GM23338 (cell line): ENCODE results near the gene EYA2. TPM values are rescaled to one million over a fixed set of nuclear protein-coding genes. Genes with fewer than 3 reads are reported as not detected.

Source experiments
- ATAC-seq: fragments of 200-7000 bp; cut with Tn5 transposase; 3 replicates; pipeline ENCODE4 v1.9.1; 2020
- DNase-seq: peaks from one replicate; pipeline ENCODE4 v3.0.0-alpha.2; 2015; ENCODE audit warnings: low spot score
- H2AFZ ChIP-seq: fragments of 200-600 bp; sonication (generic); 2 replicates; pipeline ENCODE4 v1.8.0; 2016; ENCODE audit warnings: antibody characterized with exemption, mild to moderate bottlenecking, moderate library complexity
- H3F3A ChIP-seq: fragments of 200-600 bp; sonication (generic); replicated peaks from 2 replicates; pipeline ENCODE4 v1.8.0; 2017; ENCODE audit warnings: antibody characterized with exemption, mixed run types, low read depth
- H3K27ac ChIP-seq: fragments of 200-600 bp; sonication (generic); 2 replicates; pipeline ENCODE4 v1.6.1; 2016; ENCODE audit warnings: low read depth
- H3K27me3 ChIP-seq: fragments of 200-600 bp; sonication (generic); 2 replicates; pipeline ENCODE4 v1.8.0; 2016; ENCODE audit warnings: mild to moderate bottlenecking, mixed run types, moderate library complexity; ENCODE audit not compliant: insufficient read depth
- H3K36me3 ChIP-seq: fragments of 200-600 bp; sonication (generic); 2 replicates; pipeline ENCODE4 v1.8.0; 2016; ENCODE audit warnings: mild to moderate bottlenecking; ENCODE audit not compliant: insufficient read depth
- H3K4me1 ChIP-seq: fragments of 200-600 bp; sonication (generic); 2 replicates; pipeline ENCODE4 v1.8.0; 2016; ENCODE audit warnings: mild to moderate bottlenecking, moderate library complexity; ENCODE audit not compliant: insufficient read depth
- H3K4me2 ChIP-seq: fragments of 200-600 bp; sonication (generic); 2 replicates; pipeline ENCODE4 v1.7.1; 2017; ENCODE audit warnings: mixed run types
- H3K4me3 ChIP-seq: fragments of 200-600 bp; sonication (generic); 2 replicates; pipeline ENCODE4 v1.6.1; 2016; ENCODE audit warnings: mixed run types
- H3K79me2 ChIP-seq: fragments of 200-600 bp; sonication (generic); replicated peaks from 2 replicates; pipeline ENCODE4 v1.8.0; 2017; ENCODE audit warnings: mild to moderate bottlenecking; ENCODE audit not compliant: insufficient read depth
- H3K9me2 ChIP-seq: fragments of 200-600 bp; sonication (generic); 2 replicates; pipeline ENCODE4 v1.8.0; 2017; ENCODE audit not compliant: insufficient read depth
- H4K20me1 ChIP-seq: fragments of 200-600 bp; sonication (generic); replicated peaks from 2 replicates; pipeline ENCODE4 v1.8.0; 2017; ENCODE audit warnings: mild to moderate bottlenecking; ENCODE audit not compliant: insufficient read depth
- H3K27ac Mint-ChIP-seq: 2 replicates; pipeline ENCODE4 v1.8.0; 2020; ENCODE audit warnings: inconsistent platforms, mild to moderate bottlenecking, moderate library complexity, mixed read lengths
- H3K27me3 Mint-ChIP-seq: 3 replicates; pipeline ENCODE4 v1.8.0; 2022; ENCODE audit warnings: low read depth, mild to moderate bottlenecking, moderate library complexity, mixed read lengths, inconsistent platforms; ENCODE audit not compliant: insufficient read depth, poor library complexity
- H3K36me3 Mint-ChIP-seq: 3 replicates; pipeline ENCODE4 v1.8.0; 2021; ENCODE audit warnings: low read depth, mild to moderate bottlenecking, inconsistent platforms, moderate library complexity, mixed read lengths
- H3K4me1 Mint-ChIP-seq: 3 replicates; pipeline ENCODE4 v1.8.0; 2020; ENCODE audit warnings: mild to moderate bottlenecking, inconsistent platforms, mixed read lengths
- H3K4me3 Mint-ChIP-seq: 3 replicates; pipeline ENCODE4 v1.8.0; 2021; ENCODE audit warnings: moderate library complexity, mild to moderate bottlenecking, inconsistent platforms, mixed read lengths
- H3K9me3 Mint-ChIP-seq: 3 replicates; pipeline ENCODE4 v1.8.0; 2020; ENCODE audit warnings: moderate library complexity, mild to moderate bottlenecking, inconsistent platforms, mixed read lengths
- CREB1 ChIP-seq: fragments of 250-450 bp; sonication (Bioruptor Pico); IDR thresholded peaks from 2 replicates; pipeline ENCODE4 v1.5.0; 2020; ENCODE audit warnings: low read depth, mild to moderate bottlenecking, moderate library complexity
- CTCF ChIP-seq, 2 experiments: fragments of 200-600 bp in 1 of 2; sonication (generic) in 1 of 2; conservative IDR thresholded peaks; 2 replicates each; pipeline versions ENCODE4 v1.5.1 to v1.6.1; 2016 to 2017; ENCODE audit warnings: antibody characterized with exemption in 2 of 2, low read depth in 2 of 2, mild to moderate bottlenecking in 2 of 2, moderate library complexity in 1 of 2
- ETS1 ChIP-seq: IDR thresholded peaks from 2 replicates; pipeline ENCODE4 v1.6.1; 2016; ENCODE audit warnings: antibody characterized with exemption
- EZH2 ChIP-seq: fragments of 200-600 bp; sonication (generic); IDR thresholded peaks from one replicate; pipeline ENCODE4 v1.8.0; 2017; ENCODE audit warnings: antibody characterized with exemption, mild to moderate bottlenecking, low read depth; ENCODE audit not compliant: unreplicated experiment
- EZH2phosphoT487 ChIP-seq: fragments of 200-600 bp; sonication (generic); IDR thresholded peaks from one replicate; pipeline ENCODE4 v1.8.1; 2018; ENCODE audit warnings: antibody characterized with exemption; ENCODE audit not compliant: unreplicated experiment
- JUNB ChIP-seq: IDR thresholded peaks from one replicate; pipeline ENCODE4 v1.6.1; 2016; ENCODE audit warnings: antibody characterized with exemption; ENCODE audit not compliant: unreplicated experiment
- NANOG ChIP-seq: IDR thresholded peaks from 2 replicates; pipeline ENCODE4 v1.6.1; 2016; ENCODE audit warnings: antibody characterized with exemption, borderline replicate concordance
- POLR2AphosphoS5 ChIP-seq: IDR thresholded peaks from 2 replicates; pipeline ENCODE4 v1.6.1; 2016; ENCODE audit warnings: antibody characterized with exemption, low read depth
- REST ChIP-seq: IDR thresholded peaks from one replicate; pipeline ENCODE4 v1.6.1; 2018; ENCODE audit warnings: antibody characterized with exemption; ENCODE audit not compliant: unreplicated experiment
- STAT1 ChIP-seq: IDR thresholded peaks from one replicate; pipeline ENCODE4 v1.6.1; 2016; ENCODE audit warnings: antibody characterized with exemption; ENCODE audit not compliant: unreplicated experiment
- ZNF114 ChIP-seq: fragments of 250-450 bp; sonication (Bioruptor Pico); IDR thresholded peaks from 2 replicates; pipeline ENCODE4 v1.5.0; 2020; ENCODE audit warnings: mild to moderate bottlenecking, moderate library complexity
- ZNF331 ChIP-seq: fragments of 250-450 bp; sonication (Bioruptor Pico); IDR thresholded peaks from 2 replicates; pipeline ENCODE4 v1.5.0; 2020; ENCODE audit warnings: low read depth, mild to moderate bottlenecking, moderate library complexity
- ZNF462 ChIP-seq: fragments of 250-450 bp; sonication (Bioruptor Pico); IDR thresholded peaks from 2 replicates; pipeline ENCODE4 v1.5.0; 2020; ENCODE audit warnings: mild to moderate bottlenecking, moderate library complexity
- polyA plus RNA-seq: library from polyadenylated mRNA; unstranded; fragments of >200 nt; fragmentation: Nextera tagmentation; extraction: Ambion mirVana; gene quantifications from 2 replicates; pipeline ENCODE4 v1.2.1, GENCODE V29; 2016
- total RNA-seq: library from RNA; depleted of rRNA; stranded (reverse); fragments of >200 nt; shearing (Covaris generic); gene quantifications from 2 replicates; pipeline ENCODE4 v1.2.3, GENCODE V29; 2014

EYA2 gene
- total and polyA plus RNA-seq, 2 experiments from 2014 or later: 0.50 to 0.56 TPM

- Mint-ChIP-seq H3K27me3 (peaks cover 5% of the 10 kb centered on the region), H3K4me1 (peaks cover 5% of the 10 kb centered on the region; the same call in 2 of the 3 replicates)
These were observed 89.8 kb downstream of the EYA2 start for GRCh38 chr20:46984405-46984804.

More at GRCh38 chr20:46984405-46984804, 89.8 kb downstream of the EYA2 start:
- Histone ChIP-seq H3K9me2 (no peaks in the 10 kb centered on the region), H3K4me2 (no peak overlapping the region), H2AFZ (no peak overlapping the region), H3F3A (no peaks in the 10 kb centered on the region), H3K79me2 (no peaks in the 10 kb centered on the region), H3K27ac (no peak overlapping the region), H3K36me3 (no peaks in the 10 kb centered on the region), H3K27me3 (no peaks in the 10 kb centered on the region), H4K20me1 (no peaks in the 10 kb centered on the region), H3K4me1 (peaks cover 3% of the 10 kb centered on the region), H3K4me3 (no peak overlapping the region)
- Mint-ChIP-seq H3K27ac (no peak overlapping the region), H3K9me3 (peaks cover 10% of the 10 kb centered on the region), H3K36me3 (no peaks in the 10 kb centered on the region; the same call in 1 of the 3 replicates), H3K4me3 (no peak overlapping the region)
- no peak for DNase-seq
- TF ChIP-seq NANOG (no peak), ZNF462 (CRISPR knock-in tag) (no peak), EZH2phosphoT487 (no peak), ZNF331 (CRISPR knock-in tag) (no peak), CREB1 (no peak), REST (no peak), JUNB (no peak), EZH2 (no peak), STAT1 (no peak), CTCF (conservative IDR thresholded peaks at IDR 0.05; ENCODE audit: low read depth in 2 of 2) (no peak), ZNF114 (no peak), POLR2AphosphoS5 (no peak), ETS1 (no peak)
- ATAC-seq: no peak
